Stimulated activated CD8-positive, alpha-beta memory T cell treated with anti-CD3 and anti-CD28 coated beads, Interleukin-15, amount 100 ng/mL, for 4 hours (primary cell): ENCODE data around the gene MND1.
"Not testable (repeated sequence)": the region's sequence is repeated elsewhere in the genome, so short reads cannot be mapped to it uniquely, and the experiment has no call there.

Experiments
- DNase-seq, 2 donors: peaks; one replicate each; pipeline ENCODE4 v3.0.0-alpha.2; 2020; ENCODE audit warnings: low read depth in 2 of 2

The MND1 gene

GRCh38 chr4:153403726-153404125 lies 59.2 kb downstream of the MND1 start:
- no peak for DNase-seq

GRCh38 chr4:153407906-153408305 lies 63.4 kb downstream of the MND1 start:
- no peak for DNase-seq

GRCh38 chr4:153408932-153409331 lies 64.4 kb downstream of the MND1 start:
- DNase-seq = no peak

- DNase-seq = no peak
These were observed 64.9 kb downstream of the MND1 start for GRCh38 chr4:153409412-153409811.

GRCh38 chr4:153409924-153410501 lies 65.5 kb downstream of the MND1 start:
- no peak for DNase-seq

GRCh38 chr4:153413842-153414241 lies 69.4 kb downstream of the MND1 start:
- DNase-seq = no peak

- not testable (repeated sequence) for DNase-seq
These were observed 72.0 kb downstream of the MND1 start for GRCh38 chr4:153416456-153416855.

GRCh38 chr4:153418121-153418520 lies 73.6 kb downstream of the MND1 start:
- no peak for DNase-seq

- no peak for DNase-seq
These were observed 74.1 kb downstream of the MND1 start for GRCh38 chr4:153418558-153418957.

- no peak for DNase-seq
These were observed 74.5 kb downstream of the MND1 start for GRCh38 chr4:153419029-153419428.

- no peak for DNase-seq
These were observed 75.3 kb downstream of the MND1 start for GRCh38 chr4:153419673-153420278.

GRCh38 chr4:153420361-153420760 lies 75.9 kb downstream of the MND1 start:
- DNase-seq = no peak

GRCh38 chr4:153421941-153422340 lies 77.5 kb downstream of the MND1 start:
- no peak for DNase-seq

GRCh38 chr4:153426207-153426885 lies 81.9 kb downstream of the MND1 start:
- DNase-seq = no peak

GRCh38 chr4:153427363-153428071 lies 83.0 kb downstream of the MND1 start:
- no peak for DNase-seq

GRCh38 chr4:153428941-153429475 lies 84.5 kb downstream of the MND1 start:
- no peak for DNase-seq

GRCh38 chr4:153432965-153433753 lies 88.7 kb downstream of the MND1 start:
- DNase-seq = peak; percentile 41 to 43

GRCh38 chr4:153433754-153434105 lies 89.2 kb downstream of the MND1 start:
- no peak for DNase-seq

- DNase-seq = no peak
These were observed 89.7 kb downstream of the MND1 start for GRCh38 chr4:153434190-153434589.

GRCh38 chr4:153438916-153439756 lies 94.6 kb downstream of the MND1 start:
- DNase-seq = peak; percentile 11 to 19

- no peak for DNase-seq
These were observed 95.3 kb downstream of the MND1 start for GRCh38 chr4:153439831-153440230.
